Pancreas (tissue), 10 donors: Measurements from ENCODE around the gene EFNA4. TPM values are rescaled to one million over a fixed set of nuclear protein-coding genes. Genes with fewer than 3 reads are reported as not detected.

ENCODE experiments used
- ATAC-seq, 4 donors: fragments of 200-7000 bp; cut with Tn5 transposase; one replicate each; pipeline versions ENCODE4 v1.8.0 to v1.9.1; 2020; ENCODE audit warnings: mild to moderate bottlenecking in 4 of 4, moderate library complexity in 4 of 4
- DNase-seq, 6 donors: peaks; one replicate each; pipeline ENCODE4 v3.0.0-alpha.2; 2020
- FAIRE-seq: peaks from 2 replicates; lab custom pipeline; 2012; peaks lifted over from hg19 to GRCh38; lab: Jason Lieb, UNC
- H3K27ac ChIP-seq, 4 donors: fragments of 200-600 bp; sonication (generic); 1 replicate in 3 of 4; 2 replicates in 1 of 4; pipeline versions ENCODE4 v1.5.0 to v1.8.0; 2020
- H3K27me3 ChIP-seq, 4 donors: fragments of 200-600 bp; one replicate each; pipeline ENCODE4 v1.8.0; 2021
- H3K36me3 ChIP-seq, 3 donors: fragments of 200-600 bp; sonication (generic) in 1 of 3; one replicate each; pipeline versions ENCODE4 v1.5.0 to v1.8.0; 2020 to 2021
- H3K4me1 ChIP-seq, 3 donors: fragments of 200-600 bp; one replicate each; pipeline ENCODE4 v1.8.0; 2021
- H3K4me3 ChIP-seq, 4 donors: fragments of 200-600 bp; sonication (generic) in 2 of 4; one replicate each; pipeline versions ENCODE4 v1.5.0 to v1.8.0; 2020 to 2021
- H3K9me3 ChIP-seq, 4 donors: fragments of 200-600 bp; one replicate each; pipeline ENCODE4 v1.8.0; 2021
- WGBS, 2 donors: extraction: QIAGEN DNeasy Blood & Tissue Kit; methylation state at CpG; one replicate each; pipeline ENCODE4 v1.1.7; 2013; 5-methylcytosine and 5-hydroxymethylcytosine counted together
- intact Hi-C, 3 donors: fragments of 100-400 bp; cut with DNase I; formaldehyde crosslinking; loops; one replicate each; pipeline versions ENCODE4 v1.11.1 to v1.14.2; 2022
- polyA plus RNA-seq, 2 donors: library from polyadenylated mRNA; stranded (reverse); fragments of 200-250 nt; gene quantifications; one replicate each; pipeline ENCODE4 v1.2.3, GENCODE V29; 2013
- total RNA-seq, 6 donors: library from RNA; stranded (reverse); fragmentation: NEBNext Ultra II Directional in 4 of 6; extraction: Animal tissue kit (Norgen Biotek cat#: 25700) in 4 of 6; gene quantifications; one replicate each; pipeline versions ENCODE4 v1.2.1 to v1.2.4, GENCODE V29; 2021 to 2023
- TF ChIP-seq, protein P1 (sequence below), 4 donors: fragments of 200-600 bp; sonication (generic) in 3 of 4; IDR thresholded peaks; one replicate each; pipeline versions ENCODE4 v1.5.0 to v1.8.0; 2021; ENCODE audit warnings: antibody characterized with exemption in 4 of 4
- donor health status: healthy with polysubstance abuse.
- donor health status: DM: no; HTN: no; CAD: no; lungs with moderate emphysema.
- donor health status: DM: no; HTN: no; CAD: no.
- donor health status: control.
- donor health status: control.
- donor health status: Bipolar disorder and iron deficiency.
- donor health status: DM: yes; HTN: yes; CAD: no.
- donor health status: DM: no; HTN: no; CAD: no.
- donor health status: DM: no; HTN: no; CAD: no.
- donor health status: DM: yes; HTN: yes; CAD: no.

EFNA4 gene
- total and polyA plus RNA-seq, 8 donors: 2.1 to 6.2 (median 3.8) TPM

DNA sequence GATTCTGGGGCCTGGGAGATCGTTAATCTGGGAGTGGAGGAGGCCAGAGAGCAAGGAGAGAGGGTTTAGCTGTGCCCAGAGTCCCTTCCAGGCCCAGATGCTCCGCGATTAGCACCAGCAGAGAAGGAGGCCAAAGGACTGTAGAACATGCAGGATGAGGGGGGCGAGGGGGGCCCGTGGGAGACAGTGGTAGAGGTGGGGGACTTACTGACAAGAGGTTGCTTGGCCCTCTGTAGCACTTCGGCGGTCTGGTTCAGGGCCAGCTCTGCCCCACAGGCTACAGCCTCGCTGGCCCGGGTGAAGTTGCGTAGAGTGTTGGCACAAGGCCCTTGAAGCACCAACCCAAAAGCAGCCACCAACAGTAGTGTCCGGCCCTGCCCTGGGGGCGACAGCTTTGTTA lies 30.7 kb upstream of the EFNA4 start:
- Histone ChIP-seq H3K27ac (no peak overlapping the region), H3K27me3 (no peaks in the 10 kb centered on the region), H3K9me3 (no peaks in the 10 kb centered on the region), H3K4me1 (no peaks in the 10 kb centered on the region), H3K4me3 (no peak overlapping the region), H3K36me3 (no peaks in the 10 kb centered on the region)
- DNase-seq (no peak), ATAC-seq (no peak), FAIRE-seq (no peak)
- TF ChIP-seq, protein P1, sequence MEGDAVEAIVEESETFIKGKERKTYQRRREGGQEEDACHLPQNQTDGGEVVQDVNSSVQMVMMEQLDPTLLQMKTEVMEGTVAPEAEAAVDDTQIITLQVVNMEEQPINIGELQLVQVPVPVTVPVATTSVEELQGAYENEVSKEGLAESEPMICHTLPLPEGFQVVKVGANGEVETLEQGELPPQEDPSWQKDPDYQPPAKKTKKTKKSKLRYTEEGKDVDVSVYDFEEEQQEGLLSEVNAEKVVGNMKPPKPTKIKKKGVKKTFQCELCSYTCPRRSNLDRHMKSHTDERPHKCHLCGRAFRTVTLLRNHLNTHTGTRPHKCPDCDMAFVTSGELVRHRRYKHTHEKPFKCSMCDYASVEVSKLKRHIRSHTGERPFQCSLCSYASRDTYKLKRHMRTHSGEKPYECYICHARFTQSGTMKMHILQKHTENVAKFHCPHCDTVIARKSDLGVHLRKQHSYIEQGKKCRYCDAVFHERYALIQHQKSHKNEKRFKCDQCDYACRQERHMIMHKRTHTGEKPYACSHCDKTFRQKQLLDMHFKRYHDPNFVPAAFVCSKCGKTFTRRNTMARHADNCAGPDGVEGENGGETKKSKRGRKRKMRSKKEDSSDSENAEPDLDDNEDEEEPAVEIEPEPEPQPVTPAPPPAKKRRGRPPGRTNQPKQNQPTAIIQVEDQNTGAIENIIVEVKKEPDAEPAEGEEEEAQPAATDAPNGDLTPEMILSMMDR (IDR thresholded peaks at IDR 0.05): no peak
- WGBS, 2 donors: 81 to 90% methylated on average over 10 to 12 of the region's 12 CpGs
- intact Hi-C loops: no loop called here

DNA sequence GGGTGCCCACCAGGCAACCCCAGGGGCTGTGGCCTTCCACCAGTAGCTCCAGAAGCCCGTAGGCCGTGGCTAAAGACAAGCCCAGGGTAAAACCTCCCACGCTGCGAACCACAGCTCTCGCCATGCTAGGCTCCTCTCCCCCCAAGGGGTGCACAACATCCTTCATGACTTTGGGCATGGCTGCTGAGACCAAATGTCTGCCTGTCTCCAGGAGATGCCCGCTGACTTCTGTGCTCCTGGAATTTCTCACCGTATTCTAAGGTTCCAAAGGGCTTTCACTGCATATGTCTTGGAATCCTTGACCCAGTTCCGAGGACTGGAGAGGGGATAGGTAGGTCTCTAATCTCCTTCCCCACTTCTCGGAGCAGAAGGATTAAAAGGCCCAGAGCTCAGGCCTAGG lies 30.0 kb upstream of the EFNA4 start, which contains the start of the genes DCST1 and DCST2:
DCST1 (plus strand) TSS at position 301 of the 400 bp plus-strand sequence. CDS start 213 bp downstream, outside the sequence.
DCST2 (minus strand) TSS at position 258 of the 400 bp plus-strand sequence; CDS start at position 178, 80 bp downstream.
- Histone ChIP-seq H3K4me3 (no peak within 1 kb of the TSS), H3K27ac (no peak within 1 kb of the TSS), H3K9me3 (no peaks in the 10 kb centered on the region), H3K36me3 (no peaks in the 10 kb centered on the region), H3K4me1 (no peaks in the 10 kb centered on the region), H3K27me3 (no peaks in the 10 kb centered on the region)
- TF ChIP-seq, protein P1 (IDR thresholded peaks at IDR 0.05): no peak
- ATAC-seq (no peak), FAIRE-seq (no peak), DNase-seq (no peak)
- 86 to 94% methylated on average over 9 of the region's 9 CpGs for WGBS, 2 donors
- intact Hi-C loops: no loop called here

DNA sequence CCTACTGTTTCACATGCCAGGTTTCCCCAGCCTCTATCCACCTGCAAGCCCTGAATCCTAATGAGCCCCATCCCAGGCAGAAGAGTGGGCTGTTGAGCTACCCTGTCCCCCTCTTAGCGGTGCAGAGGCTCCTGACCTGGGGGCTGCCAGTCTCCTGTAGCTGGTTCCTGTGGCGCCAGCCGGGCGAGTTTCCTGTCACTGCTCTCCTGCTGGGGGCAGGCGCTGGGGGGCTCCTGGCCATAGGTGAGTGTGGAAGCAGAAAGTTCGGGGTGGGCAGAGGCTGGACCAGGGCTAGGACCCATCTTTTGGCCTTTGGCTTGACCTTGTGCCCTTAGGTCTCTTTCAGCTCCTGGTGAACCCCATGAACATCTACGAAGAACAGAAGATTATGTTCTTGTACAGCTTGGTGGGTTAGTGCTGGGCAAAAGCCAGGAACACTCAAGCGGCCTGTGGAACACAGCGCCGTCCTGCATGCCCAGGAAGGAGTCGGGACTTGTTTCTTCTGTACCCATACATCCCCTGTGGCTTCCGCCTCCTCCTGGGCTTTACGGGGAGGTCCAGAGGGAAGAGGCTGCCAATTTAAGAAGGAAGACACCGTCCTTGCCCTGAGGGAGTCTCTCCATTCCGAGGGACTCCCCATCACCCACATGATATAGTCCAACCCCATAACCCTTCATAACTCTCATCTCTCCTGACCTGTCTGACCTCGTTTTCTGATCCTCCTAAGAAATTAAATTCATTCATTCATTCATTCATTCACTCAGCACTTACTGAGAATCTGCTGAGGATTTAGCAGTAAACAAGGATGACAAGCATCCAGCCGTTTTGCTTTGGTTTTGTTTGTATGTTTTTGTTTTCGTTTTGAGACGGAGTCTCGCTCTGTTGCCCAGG lies 29.0 kb upstream of the EFNA4 start:
- no peak for ATAC-seq
- TF ChIP-seq, protein P1 (IDR thresholded peaks at IDR 0.05): no peak

DNA sequence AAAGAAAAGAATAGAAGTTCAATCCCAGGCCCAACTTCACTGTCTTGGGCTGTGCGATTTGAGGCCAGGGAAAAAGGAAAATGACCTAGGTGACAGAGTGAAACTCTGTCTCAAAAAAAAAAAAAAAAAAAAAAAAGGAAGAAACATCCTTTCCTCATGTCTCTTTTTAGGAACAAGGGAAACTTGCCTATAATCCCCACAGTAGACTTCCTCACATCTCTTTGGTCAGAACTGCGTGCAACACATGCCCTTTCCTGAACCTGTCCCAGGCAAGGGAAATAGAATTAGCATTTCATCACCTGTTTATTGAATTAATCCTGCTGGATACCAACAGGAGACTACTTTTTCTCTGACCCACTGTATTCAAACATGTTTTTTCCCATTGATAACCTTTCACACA lies 27.6 kb upstream of the EFNA4 start:
- TF ChIP-seq, protein P1 (IDR thresholded peaks at IDR 0.05): no peak
- Histone ChIP-seq H3K27ac (no peak overlapping the region), H3K27me3 (no peaks in the 10 kb centered on the region), H3K4me3 (no peak overlapping the region), H3K9me3 (no peaks in the 10 kb centered on the region), H3K36me3 (no peaks in the 10 kb centered on the region), H3K4me1 (no peaks in the 10 kb centered on the region)
- 88 to 91% methylated on average over 2 of the region's 2 CpGs for WGBS, 2 donors
- no peak for ATAC-seq
- DNase-seq: no peak
- intact Hi-C loops: no loop called here
- no peak for FAIRE-seq

More for the DNA sequence above, 29.0 kb upstream of the EFNA4 start:
- 75 to 83% methylated on average over 20 of the region's 20 CpGs for WGBS, 2 donors
- Histone ChIP-seq H3K36me3 (no peaks in the 10 kb centered on the region), H3K27me3 (no peaks in the 10 kb centered on the region), H3K4me1 (no peaks in the 10 kb centered on the region), H3K9me3 (no peaks in the 10 kb centered on the region), H3K4me3 (no peak overlapping the region), H3K27ac (no peak overlapping the region)
- FAIRE-seq (no peak), DNase-seq (no peak)
- intact Hi-C loops: no loop called here

- H3K36me3 ChIP-seq: no peaks in the 10 kb centered on the region
- DNase-seq: no peak
- no peaks in the 10 kb centered on the region for H3K27me3 ChIP-seq
- no peak overlapping the region for H3K27ac ChIP-seq
- TF ChIP-seq, protein P1 (IDR thresholded peaks at IDR 0.05): no peak
- no peak overlapping the region for H3K4me3 ChIP-seq
- intact Hi-C loops: no loop called here
- ATAC-seq: no peak
- FAIRE-seq: no peak
- no peaks in the 10 kb centered on the region for H3K9me3 ChIP-seq
- H3K4me1 ChIP-seq: no peaks in the 10 kb centered on the region
- WGBS, 2 donors: 81 to 92% methylated on average over 3 of the region's 3 CpGs
Measured at GRCh38 chr1:155037043-155037442, 26.5 kb upstream of the EFNA4 start.
